GM19395 (cell line): Measurements from ENCODE around the gene SEC16A.

Experiments
- ATAC-seq: cut with Tn5 transposase; IDR thresholded peaks from one replicate; pipeline ENCODE4 v1.9.1; 2021; ENCODE audit warnings: mild to moderate bottlenecking, moderate library complexity; ENCODE audit not compliant: unreplicated experiment

Gene SEC16A

GRCh38 chr9:136486131-136486530, 3.3 kb upstream of the SEC16A start:
- ATAC-seq, result no peak

GRCh38 chr9:136485049-136486045, 2.5 kb upstream of the SEC16A start:
- peak; percentile 27 for ATAC-seq

- ATAC-seq, result no peak
Observed at GRCh38 chr9:136484153-136485048, 1.6 kb upstream of the SEC16A start.

GRCh38 chr9:136483589-136484152, 831 bp upstream of the SEC16A start:
- peak; percentile 47 for ATAC-seq

GRCh38 chr9:136482046-136482792, 621 bp downstream of the SEC16A start:
- ATAC-seq, result peak; percentile 5

- ATAC-seq, result no peak
Observed at GRCh38 chr9:136481558-136481957, 1.3 kb downstream of the SEC16A start.

- ATAC-seq, result no peak
Observed at GRCh38 chr9:136476369-136477150, 6.3 kb downstream of the SEC16A start.

- ATAC-seq, result no peak
Observed at GRCh38 chr9:136474974-136475865, 7.6 kb downstream of the SEC16A start.

- no peak for ATAC-seq
Observed at GRCh38 chr9:136474021-136474640, 8.7 kb downstream of the SEC16A start.

GRCh38 chr9:136473354-136473721, 9.5 kb downstream of the SEC16A start:
- no peak for ATAC-seq

GRCh38 chr9:136472640-136473353, 10.0 kb downstream of the SEC16A start:
- ATAC-seq, result no peak

GRCh38 chr9:136471802-136472487, 10.9 kb downstream of the SEC16A start:
- no peak for ATAC-seq

- no peak for ATAC-seq
Observed at GRCh38 chr9:136470792-136471469, 11.9 kb downstream of the SEC16A start.

- no peak for ATAC-seq
Observed at GRCh38 chr9:136470356-136470755, 12.5 kb downstream of the SEC16A start.

- ATAC-seq, result no peak
Observed at GRCh38 chr9:136467766-136468165, 15.1 kb downstream of the SEC16A start.

GRCh38 chr9:136466155-136466541, 16.7 kb downstream of the SEC16A start:
- ATAC-seq, result no peak
